ENCODE data around the gene LCN6. TPM values are rescaled to one million over a fixed set of nuclear protein-coding genes. Genes with fewer than 3 reads are reported as not detected.

The LCN6 gene
- total and polyA plus RNA-seq, 2 of the 13 experiments (the other 11 are each of a cell fraction or from before 2014, with no cell fraction given) = not detected

DNA sequence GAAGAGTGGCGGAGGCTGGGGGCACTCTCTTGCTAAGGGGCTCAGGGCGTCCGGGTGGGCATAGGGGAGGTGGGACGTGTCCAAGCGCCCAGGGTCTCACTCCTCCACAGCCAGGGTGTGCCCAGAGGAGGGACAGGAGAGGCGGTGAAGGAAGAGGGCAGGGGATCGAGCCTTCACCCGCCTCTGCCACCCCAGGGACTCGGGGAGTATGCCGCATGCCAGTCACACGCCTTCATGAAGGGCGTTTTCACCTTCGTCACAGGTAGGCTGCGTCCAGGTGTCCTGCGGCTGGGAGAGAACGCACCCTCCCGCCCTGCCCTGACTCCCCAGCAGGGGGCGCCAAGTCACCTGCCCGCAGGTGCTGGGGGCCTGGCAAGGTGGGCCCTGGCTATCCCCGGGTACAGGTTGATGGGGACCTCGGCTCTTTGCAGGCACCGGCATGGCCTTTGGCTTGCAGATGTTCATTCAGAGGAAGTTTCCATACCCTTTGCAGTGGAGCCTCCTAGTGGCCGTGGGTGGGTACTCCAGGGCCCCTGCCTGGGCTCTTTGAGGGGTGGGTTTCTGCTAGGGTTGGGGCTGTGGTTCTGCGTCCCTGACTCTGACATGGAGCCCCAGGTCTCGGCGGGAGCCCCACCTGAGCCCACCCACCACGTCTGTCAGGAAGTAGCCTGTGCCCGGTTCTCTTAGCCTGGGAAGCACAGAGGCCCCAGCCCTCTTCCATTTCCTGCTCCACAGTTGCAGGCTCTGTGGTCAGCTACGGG lies 43.4 kb upstream of the LCN6 start (continued):
- peak; percentile 95 for TF ChIP-seq CTCF (CRISPR knock-in tag; IDR thresholded peaks at IDR 0.05)
- TF ChIP-seq GATA4 (IDR thresholded peaks at IDR 0.05; ENCODE audit: borderline replicate concordance, low read depth) = no peak
- TF ChIP-seq ZBTB39 (CRISPR knock-in tag; IDR thresholded peaks at IDR 0.05) = peak; percentile 67; the same call in 1 of the 2 replicates
- no peak; the same call in 1 of the 2 replicates for TF ChIP-seq IRF2 (CRISPR knock-in tag; IDR thresholded peaks at IDR 0.05)
- TF ChIP-seq ZGPAT (CRISPR knock-in tag; IDR thresholded peaks at IDR 0.05) = peak; percentile 67
- TF ChIP-seq NKX3-1 (CRISPR knock-in tag; IDR thresholded peaks at IDR 0.05) = no peak
- no peak for TF ChIP-seq PLRG1 (conservative IDR thresholded peaks at IDR 0.05)
- TF ChIP-seq RBM39 (IDR thresholded peaks at IDR 0.05; ENCODE audit: low read depth, low read length, poor library complexity, severe bottlenecking) = peak; percentile 37
- no peak for TF ChIP-seq LCORL (IDR thresholded peaks at IDR 0.05)
- peak; percentile 60 for TF ChIP-seq LCORL (CRISPR knock-in tag; IDR thresholded peaks at IDR 0.05)
- peak; percentile 69; the same call in 1 of the 2 replicates for TF ChIP-seq ZNF552 (CRISPR knock-in tag; IDR thresholded peaks at IDR 0.05; ENCODE audit: borderline replicate concordance)
- TF ChIP-seq KDM5B (CRISPR knock-in tag; IDR thresholded peaks at IDR 0.05; ENCODE audit: borderline replicate concordance) = no peak; the same call in 1 of the 2 replicates
- TF ChIP-seq PCBP1 (IDR thresholded peaks at IDR 0.05; ENCODE audit: borderline replicate concordance, low read depth, low read length) = peak; percentile 89; the same call in 1 of the 2 replicates
- TF ChIP-seq RNF2 (conservative IDR thresholded peaks at IDR 0.05; ENCODE audit: low read depth) = no peak
- TF ChIP-seq ZNF235 (CRISPR knock-in tag; IDR thresholded peaks at IDR 0.05; ENCODE audit: borderline replicate concordance) = 0 out of 2 replicates have a peak, but pooled peaks have one; percentile 61
- TF ChIP-seq RBFOX2 (IDR thresholded peaks at IDR 0.05; ENCODE audit: low read depth, low read length) = peak; percentile 91
- TF ChIP-seq ZNF761 (CRISPR knock-in tag; conservative IDR thresholded peaks at IDR 0.05) = no peak
- TF ChIP-seq, protein P1, sequence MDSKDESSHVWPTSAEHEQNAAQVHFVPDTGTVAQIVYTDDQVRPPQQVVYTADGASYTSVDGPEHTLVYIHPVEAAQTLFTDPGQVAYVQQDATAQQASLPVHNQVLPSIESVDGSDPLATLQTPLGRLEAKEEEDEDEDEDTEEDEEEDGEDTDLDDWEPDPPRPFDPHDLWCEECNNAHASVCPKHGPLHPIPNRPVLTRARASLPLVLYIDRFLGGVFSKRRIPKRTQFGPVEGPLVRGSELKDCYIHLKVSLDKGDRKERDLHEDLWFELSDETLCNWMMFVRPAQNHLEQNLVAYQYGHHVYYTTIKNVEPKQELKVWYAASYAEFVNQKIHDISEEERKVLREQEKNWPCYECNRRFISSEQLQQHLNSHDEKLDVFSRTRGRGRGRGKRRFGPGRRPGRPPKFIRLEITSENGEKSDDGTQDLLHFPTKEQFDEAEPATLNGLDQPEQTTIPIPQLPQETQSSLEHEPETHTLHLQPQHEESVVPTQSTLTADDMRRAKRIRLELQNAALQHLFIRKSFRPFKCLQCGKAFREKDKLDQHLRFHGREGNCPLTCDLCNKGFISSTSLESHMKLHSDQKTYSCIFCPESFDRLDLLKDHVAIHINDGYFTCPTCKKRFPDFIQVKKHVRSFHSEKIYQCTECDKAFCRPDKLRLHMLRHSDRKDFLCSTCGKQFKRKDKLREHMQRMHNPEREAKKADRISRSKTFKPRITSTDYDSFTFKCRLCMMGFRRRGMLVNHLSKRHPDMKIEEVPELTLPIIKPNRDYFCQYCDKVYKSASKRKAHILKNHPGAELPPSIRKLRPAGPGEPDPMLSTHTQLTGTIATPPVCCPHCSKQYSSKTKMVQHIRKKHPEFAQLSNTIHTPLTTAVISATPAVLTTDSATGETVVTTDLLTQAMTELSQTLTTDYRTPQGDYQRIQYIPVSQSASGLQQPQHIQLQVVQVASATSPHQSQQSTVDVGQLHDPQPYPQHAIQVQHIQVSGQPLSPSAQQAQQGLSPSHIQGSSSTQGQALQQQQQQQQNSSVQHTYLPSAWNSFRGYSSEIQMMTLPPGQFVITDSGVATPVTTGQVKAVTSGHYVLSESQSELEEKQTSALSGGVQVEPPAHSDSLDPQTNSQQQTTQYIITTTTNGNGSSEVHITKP (CRISPR knock-in tag; IDR thresholded peaks at IDR 0.05; ENCODE audit: low read depth) = peak; percentile 5; the same call in 1 of the 2 replicates
